H1 (cell line): Measurements from ENCODE around the gene MCM6. TPM values are rescaled to one million over a fixed set of nuclear protein-coding genes. Genes with fewer than 3 reads are reported as not detected.
"Not testable (repeated sequence)": the region's sequence is repeated elsewhere in the genome, so short reads cannot be mapped to it uniquely, and the experiment has no call there.

Source experiments
- CTCF ChIA-PET: fragments of 300-600 bp; sonication (Branson Sonifier 250); formaldehyde crosslinking; loops from one replicate; lab custom pipeline; 2021; ENCODE audit not compliant: partially characterized antibody; lab: Charles Lee
- POLR2A ChIA-PET: fragments of 300-600 bp; sonication (Branson Sonifier 250); formaldehyde crosslinking; loops from one replicate; lab custom pipeline; 2021; ENCODE audit warnings: inconsistent platforms; ENCODE audit not compliant: partially characterized antibody; lab: Charles Lee
- DNase-seq, 2 experiments: peaks; one replicate each; pipeline versions ENCODE4 v3.0.0 to v3.0.0-alpha.2; 2010 to 2022; ENCODE audit warnings: low spot score in 2 of 2, low read depth in 1 of 2, mixed read lengths in 1 of 2
- FAIRE-seq: peaks from 2 replicates; lab custom pipeline; 2011; peaks lifted over from hg19 to GRCh38; lab: Jason Lieb, UNC
- H2AFZ ChIP-seq: 2 replicates; pipeline ENCODE4 v1.8.1; 2012; ENCODE audit warnings: low read length, inconsistent platforms
- H2AK5ac ChIP-seq: 2 replicates; pipeline ENCODE4 v1.6.1; 2013; ENCODE audit warnings: low read depth, low read length
- H2BK120ac ChIP-seq: replicated peaks from 2 replicates; pipeline ENCODE3; 2013; ENCODE audit warnings: low read depth, low read length, inconsistent platforms
- H2BK12ac ChIP-seq: 2 replicates; pipeline ENCODE4 v1.6.1; 2013; ENCODE audit warnings: low read depth, low read length
- H2BK15ac ChIP-seq: 2 replicates; pipeline ENCODE4 v1.6.1; 2013; ENCODE audit warnings: low read length
- H2BK20ac ChIP-seq: 2 replicates; pipeline ENCODE4 v1.6.1; 2013; ENCODE audit warnings: low read length
- H2BK5ac ChIP-seq: 2 replicates; pipeline ENCODE4 v1.6.1; 2013; ENCODE audit warnings: low read depth, low read length
- H3K14ac ChIP-seq: 2 replicates; pipeline ENCODE4 v1.6.1; 2013; ENCODE audit warnings: inconsistent platforms; ENCODE audit not compliant: insufficient read length
- H3K18ac ChIP-seq: 2 replicates; pipeline ENCODE4 v1.6.1; 2013; ENCODE audit warnings: low read length; ENCODE audit errors: extremely low read depth
- H3K23ac ChIP-seq: 2 replicates; pipeline ENCODE4 v1.6.1; 2013; ENCODE audit warnings: inconsistent platforms; ENCODE audit not compliant: insufficient read length
- H3K23me2 ChIP-seq: 2 replicates; pipeline ENCODE4 v1.6.1; 2013; ENCODE audit warnings: low read depth, low read length
- H3K27ac ChIP-seq: 2 replicates; pipeline ENCODE4 v1.6.1; 2011; ENCODE audit warnings: low read depth, low read length, inconsistent platforms
- H3K27me3 ChIP-seq, 4 experiments: replicated peaks in 1 of 4; 1 replicate in 1 of 4; 2 replicates in 3 of 4; pipeline versions ENCODE4 v1.6.1 to v1.8.1; 2011 to 2013; ENCODE audit warnings: low read length in 3 of 4, mild to moderate bottlenecking in 3 of 4, inconsistent platforms in 2 of 4, mixed read lengths in 2 of 4, moderate library complexity in 1 of 4; ENCODE audit not compliant: control insufficient read depth in 3 of 4, insufficient read depth in 3 of 4; ENCODE audit errors: extremely low read depth in 1 of 4
- H3K36me3 ChIP-seq, 4 experiments: 2 replicates each; pipeline versions ENCODE4 v1.6.1 to v1.8.1; 2011 to 2013; ENCODE audit warnings: mild to moderate bottlenecking in 4 of 4, low read length in 3 of 4, moderate library complexity in 2 of 4, control low read depth in 1 of 4, inconsistent platforms in 1 of 4; ENCODE audit not compliant: insufficient read depth in 4 of 4, control insufficient read depth in 2 of 4
- H3K4ac ChIP-seq: replicated peaks from 2 replicates; pipeline ENCODE3; 2013; ENCODE audit warnings: low read length, low read depth, mixed read lengths, inconsistent platforms; ENCODE audit not compliant: insufficient read length
- H3K4me1 ChIP-seq, 4 experiments: replicated peaks in 1 of 4; 1 replicate in 1 of 4; 2 replicates in 3 of 4; pipeline versions ENCODE4 v1.6.1 to v1.8.1; 2011 to 2013; ENCODE audit warnings: low read length in 3 of 4, inconsistent platforms in 2 of 4, mixed read lengths in 1 of 4; ENCODE audit not compliant: insufficient read depth in 4 of 4, control insufficient read depth in 3 of 4
- H3K4me2 ChIP-seq, 2 experiments: 2 replicates each; pipeline versions ENCODE4 v1.6.1 to v1.8.1; 2011 to 2013; ENCODE audit warnings: low read depth in 2 of 2, low read length in 2 of 2, control low read depth in 1 of 2, inconsistent platforms in 1 of 2, mild to moderate bottlenecking in 1 of 2; ENCODE audit not compliant: insufficient read depth in 1 of 2
- H3K4me3 ChIP-seq, 4 experiments: fragments of 200-600, 300-600 bp in 1 of 4; sonication (generic), shearing (Covaris generic), sonication (Bioruptor Twin) in 1 of 4; 2 replicates each; pipeline versions ENCODE4 v1.5.1 to v1.8.1; 2011 to 2016; ENCODE audit warnings: low read length in 4 of 4, low read depth in 3 of 4, control low read depth in 2 of 4, inconsistent platforms in 2 of 4, mild to moderate bottlenecking in 2 of 4, mixed read lengths in 1 of 4, moderate library complexity in 1 of 4; ENCODE audit not compliant: insufficient read depth in 2 of 4; ENCODE audit errors: extremely low read depth in 1 of 4
- H3K56ac ChIP-seq: replicated peaks from 2 replicates; pipeline ENCODE3; 2013; ENCODE audit warnings: low read depth, mild to moderate bottlenecking, mixed read lengths, low read length, inconsistent platforms; ENCODE audit not compliant: insufficient read length
- H3K79me1 ChIP-seq: 2 replicates; pipeline ENCODE4 v1.6.1; 2013; ENCODE audit warnings: low read depth, low read length, control low read depth
- H3K79me2 ChIP-seq, 2 experiments: 2 replicates each; pipeline versions ENCODE4 v1.6.1 to v1.8.1; 2012 to 2013; ENCODE audit warnings: low read length in 2 of 2, mild to moderate bottlenecking in 2 of 2, inconsistent platforms in 1 of 2; ENCODE audit not compliant: insufficient read depth in 2 of 2, control insufficient read depth in 1 of 2
- H3K9ac ChIP-seq, 4 experiments: replicated peaks in 1 of 4; 1 replicate in 1 of 4; 2 replicates in 3 of 4; pipeline versions ENCODE4 v1.6.1 to v1.8.1; 2011 to 2013; ENCODE audit warnings: low read depth in 3 of 4, low read length in 3 of 4, control low read depth in 2 of 4, mild to moderate bottlenecking in 2 of 4, moderate library complexity in 2 of 4, inconsistent platforms in 1 of 4; ENCODE audit errors: extremely low read depth in 1 of 4
- H3K9me3 ChIP-seq, 2 experiments: 2 replicates each; pipeline versions ENCODE4 v1.6.1 to v1.8.1; 2012 to 2013; ENCODE audit warnings: mild to moderate bottlenecking in 2 of 2, moderate library complexity in 2 of 2, control low read depth in 1 of 2, inconsistent platforms in 1 of 2, low read depth in 1 of 2, low read length in 1 of 2, mixed read lengths in 1 of 2; ENCODE audit not compliant: insufficient read depth in 2 of 2
- H4K20me1 ChIP-seq, 2 experiments: replicated peaks in 1 of 2; 2 replicates each; pipeline versions ENCODE3 to v1.8.1; 2011 to 2013; ENCODE audit warnings: inconsistent platforms in 2 of 2, low read length in 2 of 2, mild to moderate bottlenecking in 1 of 2; ENCODE audit not compliant: insufficient read depth in 2 of 2, control insufficient read depth in 1 of 2
- H4K5ac ChIP-seq: 2 replicates; pipeline ENCODE4 v1.6.1; 2013; ENCODE audit warnings: low read length, low read depth, mixed read lengths, inconsistent platforms; ENCODE audit not compliant: insufficient read length
- H4K8ac ChIP-seq: 2 replicates; pipeline ENCODE4 v1.8.0; 2013; ENCODE audit warnings: mild to moderate bottlenecking, moderate library complexity, low read length, inconsistent platforms; ENCODE audit not compliant: insufficient read depth; ENCODE audit errors: extremely low read depth
- H4K91ac ChIP-seq: replicated peaks from 2 replicates; pipeline ENCODE3; 2013; ENCODE audit warnings: low read length, mixed read lengths, inconsistent platforms; ENCODE audit not compliant: insufficient read length
- CTCF ChIP-seq, 3 experiments: IDR thresholded peaks; 1 replicate in 2 of 3; 2 replicates in 1 of 3; pipeline versions ENCODE4 v1.5.1 to v1.6.1; 2011; ENCODE audit warnings: low read length in 3 of 3, mild to moderate bottlenecking in 3 of 3, inconsistent platforms in 2 of 3, low read depth in 1 of 3, moderate library complexity in 1 of 3; ENCODE audit not compliant: insufficient read depth in 1 of 3; ENCODE audit errors: control extremely low read depth in 1 of 3
- RAD21 ChIP-seq, 2 experiments: IDR thresholded peaks in 1 of 2; conservative IDR thresholded peaks in 1 of 2; 2 replicates each; pipeline ENCODE4 v1.6.1; 2011; ENCODE audit warnings: low read depth in 2 of 2, low read length in 2 of 2, improper control_type of control experiment in 1 of 2, inconsistent platforms in 1 of 2, mild to moderate bottlenecking in 1 of 2, moderate library complexity in 1 of 2
- WGBS, 2 experiments: shearing (Covaris generic) in 1 of 2; methylation state at CpG; one replicate each; pipeline versions ENCODE4 v1.1.6 to v1.1.7; 2013 to 2015; ENCODE audit warnings: low lambda C conversion rate in 2 of 2, mixed read lengths in 2 of 2, inconsistent platforms in 1 of 2, low coverage in 1 of 2, missing lambda C conversion rate in 1 of 2; ENCODE audit not compliant: insufficient replicate concordance in 2 of 2, insufficient coverage in 1 of 2, insufficient read length in 1 of 2; ENCODE audit errors: extremely low coverage in 1 of 2, missing lambda C conversion rate in 1 of 2; 5-methylcytosine and 5-hydroxymethylcytosine counted together
- polyA plus RNA-seq, 7 experiments: library from polyadenylated mRNA; depleted of rRNA in 3 of 7; stranded (reverse) in 5 of 7; unstranded in 2 of 7; fragments of >200 nt in 5 of 7; fragments of 200-250 nt in 2 of 7; gene quantifications; 1 replicate in 5 of 7; 2 replicates in 1 of 7; 4 replicates in 1 of 7; pipeline versions ENCODE4 v1.2.1 to v1.2.3, GENCODE V29; 2011 to 2013; ENCODE audit warnings: missing spikeins in 2 of 7, mixed read lengths in 2 of 7
- total RNA-seq: library from RNA; stranded (reverse); fragmentation: NEBNext Ultra II Directional; extraction: Animal tissue kit (Norgen Biotek cat#: 25700); gene quantifications from 2 replicates; pipeline ENCODE4 v1.2.1, GENCODE V29; 2021

The MCM6 gene
- total and polyA plus RNA-seq, 2 of the 8 experiments (the other 6 are each of a cell fraction or from before 2014, with no cell fraction given): 60.2 to 134 TPM

GRCh38 chr2:135795641-135796040 is 80.6 kb downstream of the MCM6 start:
- H2AK5ac ChIP-seq, H4K8ac ChIP-seq, H2BK120ac ChIP-seq, H3K36me3 ChIP-seq, FAIRE-seq, H2AFZ ChIP-seq, POLR2A ChIA-PET, DNase-seq, H4K20me1 ChIP-seq, H3K27me3 ChIP-seq, H3K56ac ChIP-seq, H3K4ac ChIP-seq, H3K4me2 ChIP-seq, H3K23me2 ChIP-seq, H2BK5ac ChIP-seq, H3K79me2 ChIP-seq, H4K91ac ChIP-seq, H3K18ac ChIP-seq, H3K27ac ChIP-seq, H2BK15ac ChIP-seq, H4K5ac ChIP-seq, H3K14ac ChIP-seq, H3K9ac ChIP-seq, H2BK12ac ChIP-seq, H3K4me3 ChIP-seq, H3K4me1 ChIP-seq, H3K23ac ChIP-seq, H3K79me1 ChIP-seq, H2BK20ac ChIP-seq: not testable (repeated sequence)
- H3K9me3 ChIP-seq: peaks cover 7 to 14% of the 10 kb centered on the region in 2 experiments; a peak in 3 of 4 replicates
- WGBS, 2 experiments: 83% methylated on average over 4 of the region's 4 CpGs; no CpG with 5 or more reads in 1 of the 2 experiments
- CTCF ChIA-PET: interaction anchor here (0.6 to 5.8 kb wide), 6 partner anchors 12 to 1047 kb away, joined by 3 to 87 read pairs (median 10); no protein-coding TSS in a partner anchor
- 0 out of 4 replicates have a peak, but pooled peaks of 1 of the 2 experiments have one; percentile 11 for TF ChIP-seq RAD21 (IDR thresholded peaks at IDR 0.05 in 1 of 2, conservative IDR thresholded peaks at IDR 0.05 in 1 of 2; ENCODE audit: low read depth in 2 of 2, low read length in 2 of 2)
- TF ChIP-seq CTCF (IDR thresholded peaks at IDR 0.05; ENCODE audit: control extremely low read depth in 1 of 3, insufficient read depth in 1 of 3, low read depth in 1 of 3, low read length in 3 of 3): peak; percentile 1 to 30 (median 20); a peak in 2 of 4 replicates
